ENCODE results near the gene PCDHB8. TPM values are rescaled to one million over a fixed set of nuclear protein-coding genes. Genes with fewer than 3 reads are reported as not detected.
"Not testable (repeated sequence)": the region's sequence is repeated elsewhere in the genome, so short reads cannot be mapped to it uniquely, and the experiment has no call there.

The PCDHB8 gene
- total and polyA plus RNA-seq, 2 donors from 2014 or later: 0.56 to 3.7 TPM

GRCh38 chr5:141192110-141192725 is 14.6 kb downstream of the PCDHB8 start, which contains the start of gene PCDHB10:
PCDHB10 (plus strand) TSS chr5:141192353; CDS start chr5:141192553, 200 bp downstream.
- H3K4me1 ChIP-seq (ENCODE audit: control insufficient read depth in 2 of 3, insufficient read depth in 2 of 3, low read depth in 1 of 3, low read length in 3 of 3): no peaks in the 10 kb centered on the region
- H3K9ac ChIP-seq (ENCODE audit: low read length in 3 of 3): no peak within 1 kb of the TSS
- peak; percentile 22 for TF ChIP-seq CTCF (IDR thresholded peaks at IDR 0.05; ENCODE audit: borderline replicate concordance, extremely low read depth, insufficient read depth)
- peaks cover 0 to 24% (median 5%) of the 10 kb centered on the region in 3 donors for H3K9me3 ChIP-seq (ENCODE audit: control insufficient read depth in 2 of 3, insufficient read depth in 1 of 3, low read length in 3 of 3)
- FAIRE-seq (no peak), DNase-seq (peak in 4 of 5 donors; percentile 32 to 43 (median 34))
- intact Hi-C loops (cut with DNase I): no loop called here
- peak within 1 kb of the TSS in 1 of 3 donors; percentile 36 for H3K4me3 ChIP-seq (ENCODE audit: low read length in 3 of 3)
- H3K36me3 ChIP-seq (ENCODE audit: control insufficient read depth in 2 of 3, insufficient read depth in 3 of 3, low read length in 3 of 3): no peaks in the 10 kb centered on the region
- H3K27ac ChIP-seq (ENCODE audit: low read depth in 2 of 2, low read length in 2 of 2): no peak within 1 kb of the TSS
- H3K27me3 ChIP-seq (ENCODE audit: control insufficient read depth, insufficient read depth, low read length): no peaks in the 10 kb centered on the region

GRCh38 chr5:141194332-141194731 is 16.7 kb downstream of the PCDHB8 start:
- H3K27me3 ChIP-seq (ENCODE audit: control insufficient read depth, insufficient read depth, low read length); H3K27ac ChIP-seq (ENCODE audit: low read depth in 2 of 2, low read length in 2 of 2); H3K4me1 ChIP-seq (ENCODE audit: control insufficient read depth in 2 of 3, insufficient read depth in 2 of 3, low read depth in 1 of 3, low read length in 3 of 3); H3K4me3 ChIP-seq (ENCODE audit: low read length in 3 of 3); FAIRE-seq; DNase-seq; H3K36me3 ChIP-seq (ENCODE audit: control insufficient read depth in 2 of 3, insufficient read depth in 3 of 3, low read length in 3 of 3); H3K9ac ChIP-seq (ENCODE audit: low read length in 3 of 3); intact Hi-C loops (cut with DNase I): not testable (repeated sequence)
- peaks cover 0 to 39% (median 12%) of the 10 kb centered on the region in 3 donors for H3K9me3 ChIP-seq (ENCODE audit: control insufficient read depth in 2 of 3, insufficient read depth in 1 of 3, low read length in 3 of 3)

- intact Hi-C loops (cut with DNase I): no loop called here
- Histone ChIP-seq H3K36me3 (ENCODE audit: control insufficient read depth in 2 of 3, insufficient read depth in 3 of 3, low read length in 3 of 3) (no peaks in the 10 kb centered on the region), H3K27me3 (ENCODE audit: control insufficient read depth, insufficient read depth, low read length) (no peaks in the 10 kb centered on the region), H3K4me1 (ENCODE audit: control insufficient read depth in 2 of 3, insufficient read depth in 2 of 3, low read depth in 1 of 3, low read length in 3 of 3) (no peaks in the 10 kb centered on the region), H3K27ac (ENCODE audit: low read depth in 2 of 2, low read length in 2 of 2) (no peak overlapping the region), H3K9me3 (ENCODE audit: control insufficient read depth in 2 of 3, insufficient read depth in 1 of 3, low read length in 3 of 3) (peaks cover 2 to 43% (median 12%) of the 10 kb centered on the region in 3 donors), H3K4me3 (ENCODE audit: low read length in 3 of 3) (no peak overlapping the region), H3K9ac (ENCODE audit: low read length in 3 of 3) (no peak overlapping the region)
- no peak for DNase-seq
- FAIRE-seq: no peak
- TF ChIP-seq CTCF (IDR thresholded peaks at IDR 0.05; ENCODE audit: borderline replicate concordance, extremely low read depth, insufficient read depth): no peak
These were observed 18.8 kb downstream of the PCDHB8 start for GRCh38 chr5:141196363-141196762.

- Histone ChIP-seq H3K9me3 (ENCODE audit: control insufficient read depth in 2 of 3, insufficient read depth in 1 of 3, low read length in 3 of 3) (peaks cover 2 to 32% (median 12%) of the 10 kb centered on the region in 3 donors), H3K4me3 (ENCODE audit: low read length in 3 of 3) (peak within 1 kb of the TSS; percentile 16 to 61 (median 51)), H3K36me3 (ENCODE audit: control insufficient read depth in 2 of 3, insufficient read depth in 3 of 3, low read length in 3 of 3) (no peaks in the 10 kb centered on the region), H3K4me1 (ENCODE audit: control insufficient read depth in 2 of 3, insufficient read depth in 2 of 3, low read depth in 1 of 3, low read length in 3 of 3) (no peaks in the 10 kb centered on the region), H3K9ac (ENCODE audit: low read length in 3 of 3) (no peak within 1 kb of the TSS), H3K27ac (ENCODE audit: low read depth in 2 of 2, low read length in 2 of 2) (no peak within 1 kb of the TSS), H3K27me3 (ENCODE audit: control insufficient read depth, insufficient read depth, low read length) (no peaks in the 10 kb centered on the region)
- peak; percentile 20 for TF ChIP-seq CTCF (IDR thresholded peaks at IDR 0.05; ENCODE audit: borderline replicate concordance, extremely low read depth, insufficient read depth)
- FAIRE-seq (no peak), DNase-seq (peak in 3 of 5 donors; percentile 32 to 45 (median 35))
- intact Hi-C loops (cut with DNase I): no loop called here
These were observed 22.0 kb downstream of the PCDHB8 start, which contains the start of gene PCDHB11 for GRCh38 chr5:141199359-141200235. PCDHB11 (plus strand) TSS chr5:141199627; CDS start chr5:141199775, 148 bp downstream.

GRCh38 chr5:141201126-141201525 is 23.5 kb downstream of the PCDHB8 start:
- DNase-seq; intact Hi-C loops (cut with DNase I); H3K4me3 ChIP-seq (ENCODE audit: low read length in 3 of 3); H3K36me3 ChIP-seq (ENCODE audit: control insufficient read depth in 2 of 3, insufficient read depth in 3 of 3, low read length in 3 of 3); H3K27me3 ChIP-seq (ENCODE audit: control insufficient read depth, insufficient read depth, low read length); H3K4me1 ChIP-seq (ENCODE audit: control insufficient read depth in 2 of 3, insufficient read depth in 2 of 3, low read depth in 1 of 3, low read length in 3 of 3); H3K27ac ChIP-seq (ENCODE audit: low read depth in 2 of 2, low read length in 2 of 2); H3K9ac ChIP-seq (ENCODE audit: low read length in 3 of 3); FAIRE-seq: not testable (repeated sequence)
- peaks cover 2 to 30% (median 7%) of the 10 kb centered on the region in 3 donors for H3K9me3 ChIP-seq (ENCODE audit: control insufficient read depth in 2 of 3, insufficient read depth in 1 of 3, low read length in 3 of 3)

All from kidney (tissue), 14 donors.